Measurements from ENCODE around the gene CYP4A11.
"Not testable (repeated sequence)": the region's sequence is repeated elsewhere in the genome, so short reads cannot be mapped to it uniquely, and the experiment has no call there.

Gene CYP4A11

GRCh38 chr1:46941135-46941694 is at the start of gene CYP4A11:
Gene CYP4A11 (minus strand): TSS chr1:46941476. CDS start chr1:46941433, 43 bp downstream.
- no peak for DNase-seq

GRCh38 chr1:46990541-46990940 is 49.3 kb upstream of the CYP4A11 start:
- not testable (repeated sequence) for DNase-seq

GRCh38 chr1:46983830-46984586 is 42.7 kb upstream of the CYP4A11 start:
- no peak for DNase-seq

- DNase-seq, result peak; percentile 17
Observed at GRCh38 chr1:46983166-46983829, 42.0 kb upstream of the CYP4A11 start.

GRCh38 chr1:46969014-46969619 is 27.8 kb upstream of the CYP4A11 start:
- no peak for DNase-seq

- DNase-seq, result not testable (repeated sequence)
Observed at GRCh38 chr1:46962272-46962671, 21.0 kb upstream of the CYP4A11 start.

- no peak for DNase-seq
Observed at GRCh38 chr1:46961066-46961758, 19.9 kb upstream of the CYP4A11 start.

GRCh38 chr1:46960250-46960649 is 19.0 kb upstream of the CYP4A11 start:
- DNase-seq, result no peak

- not testable (repeated sequence) for DNase-seq
Observed at GRCh38 chr1:46955116-46955515, 13.8 kb upstream of the CYP4A11 start.

GRCh38 chr1:46953847-46954246 is 12.6 kb upstream of the CYP4A11 start:
- not testable (repeated sequence) for DNase-seq

- not testable (repeated sequence) for DNase-seq
Observed at GRCh38 chr1:46949417-46949666, 8.1 kb upstream of the CYP4A11 start.

- DNase-seq, result no peak
Observed at GRCh38 chr1:46948629-46949416, 7.5 kb upstream of the CYP4A11 start.

GRCh38 chr1:46947706-46948105 is 6.4 kb upstream of the CYP4A11 start:
- DNase-seq, result not testable (repeated sequence)

GRCh38 chr1:46942086-46942485 is 810 bp upstream of the CYP4A11 start:
- no peak for DNase-seq

- no peak for DNase-seq
Observed at GRCh38 chr1:46940307-46940706, 969 bp downstream of the CYP4A11 start.

- DNase-seq, result no peak
Observed at GRCh38 chr1:46937270-46937669, 4.0 kb downstream of the CYP4A11 start.

- DNase-seq, result no peak
Observed at GRCh38 chr1:46936788-46937187, 4.5 kb downstream of the CYP4A11 start.

- DNase-seq, result peak; percentile 8
Observed at GRCh38 chr1:46934852-46935251, 6.4 kb downstream of the CYP4A11 start.

- not testable (repeated sequence) for DNase-seq
Observed at GRCh38 chr1:46932020-46932419, 9.3 kb downstream of the CYP4A11 start.

GRCh38 chr1:46931151-46931550 is 10.1 kb downstream of the CYP4A11 start:
- no peak for DNase-seq

- DNase-seq, result no peak
Observed at GRCh38 chr1:46927249-46927835, 13.9 kb downstream of the CYP4A11 start.

GRCh38 chr1:46910790-46911189 is 30.5 kb downstream of the CYP4A11 start:
- DNase-seq, result no peak

Measured in retina (tissue), 1 donor.